Omental fat pad (tissue), 4 donors: Measurements from ENCODE around the gene MYOZ2. TPM values are rescaled to one million over a fixed set of nuclear protein-coding genes. Genes with fewer than 3 reads are reported as not detected.

ENCODE experiments used
- ATAC-seq: fragments of 150-250 bp; one replicate; pipeline ENCODE4 v1.9.1; 2016; ENCODE audit warnings: mild to moderate bottlenecking, moderate library complexity; ENCODE audit not compliant: low FRiP score
- DNase-seq: peaks from one replicate; pipeline ENCODE4 v3.0.0-alpha.2; 2019; ENCODE audit warnings: low spot score
- total RNA-seq, 4 donors: library from RNA; depleted of rRNA; stranded (reverse); fragments of >200 nt; gene quantifications; one replicate each; pipeline ENCODE4 v1.1.0, GENCODE V29; 2016
- TF ChIP-seq, protein P1 (sequence below), 3 donors: fragments of 450-650 bp; IDR thresholded peaks; one replicate each; pipeline ENCODE4 v1.5.1; 2016 to 2017; ENCODE audit warnings: antibody characterized with exemption in 3 of 3, mild to moderate bottlenecking in 3 of 3, moderate library complexity in 2 of 3

The MYOZ2 gene
- total RNA-seq, 4 donors from 2014 or later = 0.37 TPM; not detected in 3

DNA sequence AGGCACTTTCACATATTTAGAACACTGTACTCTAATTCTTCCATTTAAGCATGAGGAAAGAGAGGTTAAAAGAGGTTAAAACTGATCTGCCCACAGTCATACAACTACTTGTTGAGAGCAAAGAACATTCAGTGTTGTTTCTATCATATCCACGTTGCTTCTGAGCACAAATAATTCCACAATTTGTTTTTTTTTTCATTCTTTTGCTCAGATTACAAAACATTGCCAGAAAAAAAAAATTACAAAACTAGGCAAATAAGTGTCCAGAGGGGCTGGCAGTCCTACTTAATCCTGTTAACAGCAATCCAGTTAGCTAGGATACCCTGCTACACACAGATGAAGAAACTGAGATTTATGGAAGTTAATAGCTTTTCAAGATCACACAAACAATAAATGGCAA lies 70.5 kb downstream of the MYOZ2 start:
- no peak for DNase-seq
- no peak for ATAC-seq
- TF ChIP-seq, protein P1, sequence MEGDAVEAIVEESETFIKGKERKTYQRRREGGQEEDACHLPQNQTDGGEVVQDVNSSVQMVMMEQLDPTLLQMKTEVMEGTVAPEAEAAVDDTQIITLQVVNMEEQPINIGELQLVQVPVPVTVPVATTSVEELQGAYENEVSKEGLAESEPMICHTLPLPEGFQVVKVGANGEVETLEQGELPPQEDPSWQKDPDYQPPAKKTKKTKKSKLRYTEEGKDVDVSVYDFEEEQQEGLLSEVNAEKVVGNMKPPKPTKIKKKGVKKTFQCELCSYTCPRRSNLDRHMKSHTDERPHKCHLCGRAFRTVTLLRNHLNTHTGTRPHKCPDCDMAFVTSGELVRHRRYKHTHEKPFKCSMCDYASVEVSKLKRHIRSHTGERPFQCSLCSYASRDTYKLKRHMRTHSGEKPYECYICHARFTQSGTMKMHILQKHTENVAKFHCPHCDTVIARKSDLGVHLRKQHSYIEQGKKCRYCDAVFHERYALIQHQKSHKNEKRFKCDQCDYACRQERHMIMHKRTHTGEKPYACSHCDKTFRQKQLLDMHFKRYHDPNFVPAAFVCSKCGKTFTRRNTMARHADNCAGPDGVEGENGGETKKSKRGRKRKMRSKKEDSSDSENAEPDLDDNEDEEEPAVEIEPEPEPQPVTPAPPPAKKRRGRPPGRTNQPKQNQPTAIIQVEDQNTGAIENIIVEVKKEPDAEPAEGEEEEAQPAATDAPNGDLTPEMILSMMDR (IDR thresholded peaks at IDR 0.05) = no peak

DNA sequence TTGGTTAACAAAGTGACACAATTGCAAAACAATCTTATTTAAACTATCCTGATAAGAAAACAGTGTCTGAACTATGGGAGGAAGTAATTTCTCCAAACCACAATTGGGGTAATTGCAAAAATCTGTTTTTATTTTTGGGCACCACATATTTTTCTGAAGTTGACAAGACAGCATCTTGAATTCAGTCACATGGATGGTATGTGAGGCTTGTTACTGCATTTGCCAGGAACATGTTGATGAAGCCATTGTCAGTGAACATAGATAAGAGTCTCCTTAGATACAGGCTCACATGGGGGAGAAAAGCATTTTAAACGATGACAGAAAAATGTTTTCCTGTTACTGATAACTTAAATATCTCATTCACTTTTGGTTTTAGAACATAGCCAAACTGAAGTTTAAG lies 71.4 kb downstream of the MYOZ2 start:
- ATAC-seq = no peak
- TF ChIP-seq, protein P1 (IDR thresholded peaks at IDR 0.05) = no peak
- DNase-seq = no peak

DNA sequence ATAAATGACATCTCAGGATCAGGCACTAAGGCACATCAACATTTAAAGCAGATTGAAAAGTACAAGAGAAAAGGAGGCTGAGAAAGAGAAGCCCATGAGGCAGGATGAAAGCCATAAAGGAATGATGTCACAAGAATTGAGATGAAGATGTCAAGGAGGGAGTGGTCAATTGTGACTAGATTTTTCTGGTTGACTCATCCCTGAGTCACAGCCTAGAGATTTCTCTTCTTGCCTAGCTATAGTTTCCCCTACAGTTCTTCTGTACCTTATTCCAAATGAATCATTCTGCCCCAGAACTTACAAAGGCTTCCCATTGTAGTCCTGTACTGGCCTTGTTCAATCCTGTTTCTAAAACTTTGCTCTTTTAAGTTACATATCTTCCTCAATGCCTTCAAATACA lies 73.4 kb downstream of the MYOZ2 start:
- ATAC-seq (no peak), DNase-seq (no peak)
- TF ChIP-seq, protein P1 (IDR thresholded peaks at IDR 0.05) = no peak

DNA sequence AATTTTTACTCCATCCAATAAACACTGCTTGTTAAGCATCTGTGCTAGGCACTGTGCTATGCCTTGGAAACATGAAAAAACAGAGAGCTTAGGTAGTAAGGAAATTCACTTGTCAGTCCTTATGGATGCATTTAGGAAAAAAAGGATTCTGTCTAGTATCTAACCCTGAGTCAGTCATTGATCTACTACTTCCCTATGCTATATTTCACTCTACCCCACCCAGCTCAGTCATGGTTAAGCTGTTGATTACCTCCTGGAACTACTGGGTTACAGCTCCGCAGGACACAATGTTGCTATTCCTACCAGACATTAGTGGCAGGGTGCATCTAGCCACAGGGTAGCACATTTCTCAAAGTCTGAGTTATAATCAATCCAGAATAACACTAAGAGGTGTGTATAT lies 74.0 kb downstream of the MYOZ2 start:
- ATAC-seq = no peak
- DNase-seq = no peak
- TF ChIP-seq, protein P1 (IDR thresholded peaks at IDR 0.05) = no peak

DNA sequence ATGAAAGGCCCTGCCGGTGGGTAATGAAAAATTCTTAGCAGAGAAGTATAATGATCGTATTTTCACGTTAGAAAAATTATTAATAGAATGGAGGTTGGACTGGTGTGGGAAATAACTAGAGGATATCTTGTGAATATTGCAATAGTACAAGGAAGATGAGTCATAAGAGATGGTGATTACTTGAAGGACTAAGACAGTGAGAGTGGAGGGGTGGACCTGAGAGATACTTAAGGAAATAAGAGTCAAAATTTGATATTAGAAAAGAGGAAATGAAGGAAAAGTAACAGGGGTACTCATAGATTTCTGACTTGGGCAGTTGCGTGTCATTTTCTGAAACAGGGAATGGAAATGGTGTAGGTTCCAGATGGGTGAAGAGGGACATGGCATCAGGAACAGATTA lies 75.1 kb downstream of the MYOZ2 start:
- DNase-seq = no peak
- no peak for ATAC-seq
- TF ChIP-seq, protein P1 (IDR thresholded peaks at IDR 0.05) = no peak

DNA sequence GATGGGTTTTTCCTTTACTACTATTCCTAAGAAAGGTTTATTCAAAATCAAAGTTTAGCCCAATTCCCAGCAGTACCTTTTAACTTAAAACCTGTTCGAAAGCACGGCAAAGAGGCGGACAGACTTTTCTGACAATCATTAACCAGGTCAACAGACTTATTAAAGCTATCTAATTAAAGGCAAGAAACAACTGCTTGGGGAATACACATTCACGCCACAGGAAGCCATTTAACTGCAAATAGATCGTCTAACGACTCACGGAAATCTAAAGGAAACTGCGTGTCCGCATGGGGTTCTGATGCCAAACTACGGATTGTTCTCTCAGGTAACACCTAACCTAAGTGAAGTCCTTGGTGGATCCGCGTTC lies 76.2 kb downstream of the MYOZ2 start:
- ATAC-seq (no peak), DNase-seq (no peak)
- TF ChIP-seq, protein P1 (IDR thresholded peaks at IDR 0.05) = no peak

DNA sequence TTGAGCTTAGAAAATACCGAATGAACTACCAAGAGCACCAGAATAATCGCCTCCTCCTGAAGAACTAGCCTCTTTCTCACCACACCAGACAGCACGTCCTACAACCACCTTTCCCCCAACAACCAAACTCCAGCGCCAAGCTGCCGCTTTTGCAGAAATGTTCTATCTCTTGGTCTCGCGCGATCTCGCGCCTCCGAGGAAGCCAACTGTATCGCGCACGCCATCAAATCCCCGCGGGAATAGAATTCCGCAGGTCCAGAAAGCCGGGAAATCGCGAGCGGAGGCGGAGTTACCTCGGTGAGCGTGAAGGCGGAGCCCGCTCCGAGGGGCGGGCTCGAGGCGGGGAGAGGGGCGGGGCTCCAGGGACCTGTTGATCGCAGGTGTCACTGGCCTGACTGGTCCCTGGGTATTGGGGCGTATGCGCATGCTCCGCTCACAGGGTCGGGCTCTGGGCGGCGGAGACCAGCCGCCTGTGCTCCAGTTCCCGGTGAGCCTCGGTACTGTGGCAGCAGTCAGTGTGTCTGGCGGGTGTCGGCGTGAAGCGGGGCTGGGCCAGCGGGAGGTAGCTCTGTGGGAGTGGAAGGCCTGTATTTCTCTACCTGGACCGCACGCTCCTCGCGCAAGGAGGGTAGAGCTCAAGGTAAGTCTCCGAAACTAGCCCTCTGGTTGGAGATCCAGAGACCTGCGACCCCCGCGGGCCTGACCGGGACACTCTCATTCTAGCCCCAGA lies 76.8 kb downstream of the MYOZ2 start, which contains the start of gene USP53:
Gene USP53, plus strand, starts transcription at position 480 of the 730 bp plus-strand sequence. CDS start 27,047 bp downstream, outside the sequence.
- peak; percentile 90 for DNase-seq
- ATAC-seq = peak; percentile 99
- TF ChIP-seq, protein P1 (IDR thresholded peaks at IDR 0.05) = no peak
